Measurements from ENCODE around the gene NKD2.

Gene NKD2

GRCh38 chr5:1047332-1047965, 38.8 kb downstream of the NKD2 start:
- DNase-seq = no peak

- DNase-seq = no peak
Measured at GRCh38 chr5:1048162-1048721, 39.6 kb downstream of the NKD2 start.

- no peak for DNase-seq
Measured at GRCh38 chr5:1048861-1049838, 40.5 kb downstream of the NKD2 start.

- no peak for DNase-seq
Measured at GRCh38 chr5:1050423-1051365, 42.1 kb downstream of the NKD2 start.

- no peak for DNase-seq
Measured at GRCh38 chr5:1051366-1051720, 42.7 kb downstream of the NKD2 start.

- DNase-seq = no peak
Measured at GRCh38 chr5:1052076-1052475, 43.5 kb downstream of the NKD2 start.

- no peak for DNase-seq
Measured at GRCh38 chr5:1052641-1053390, 44.2 kb downstream of the NKD2 start.

GRCh38 chr5:1053391-1054017, 44.9 kb downstream of the NKD2 start:
- DNase-seq = no peak

- DNase-seq = no peak
Measured at GRCh38 chr5:1054018-1054798, 45.6 kb downstream of the NKD2 start.

GRCh38 chr5:1054799-1055775, 46.5 kb downstream of the NKD2 start:
- DNase-seq = no peak

GRCh38 chr5:1055896-1056610, 47.5 kb downstream of the NKD2 start:
- DNase-seq = no peak

GRCh38 chr5:1056611-1057484, 48.2 kb downstream of the NKD2 start:
- DNase-seq = no peak

GRCh38 chr5:1057485-1058082, 49.0 kb downstream of the NKD2 start:
- no peak for DNase-seq

- no peak for DNase-seq
Measured at GRCh38 chr5:1058083-1058945, 49.7 kb downstream of the NKD2 start.

GRCh38 chr5:1058988-1059883, 50.6 kb downstream of the NKD2 start:
- no peak for DNase-seq

Measured in kidney glomerular epithelial cell (primary cell).